Measurements from ENCODE around the gene MYO16.
"Not testable (repeated sequence)": the region's sequence is repeated elsewhere in the genome, so short reads cannot be mapped to it uniquely, and the experiment has no call there.

MYO16 gene

GRCh38 chr13:109205315-109205714 lies 575.9 kb downstream of the MYO16 start:
- Histone ChIP-seq H3K4me1 (ENCODE audit: control insufficient read depth, insufficient read depth, low read length) (no peaks in the 10 kb centered on the region), H3K9ac (ENCODE audit: low read length in 2 of 2) (no peak overlapping the region), H3K27me3 (ENCODE audit: control insufficient read depth in 1 of 2, insufficient read depth in 2 of 2, low read length in 2 of 2) (no peaks in the 10 kb centered on the region), H3K4me3 (ENCODE audit: low read length in 2 of 2) (no peak overlapping the region), H3K27ac (ENCODE audit: low read length) (no peak overlapping the region), H3K36me3 (ENCODE audit: control insufficient read depth in 2 of 2, insufficient read depth in 2 of 2, low read length in 2 of 2) (no peaks in the 10 kb centered on the region), H3K9me3 (ENCODE audit: control insufficient read depth in 2 of 2, low read length in 2 of 2) (no peaks in the 10 kb centered on the region)

DNA sequence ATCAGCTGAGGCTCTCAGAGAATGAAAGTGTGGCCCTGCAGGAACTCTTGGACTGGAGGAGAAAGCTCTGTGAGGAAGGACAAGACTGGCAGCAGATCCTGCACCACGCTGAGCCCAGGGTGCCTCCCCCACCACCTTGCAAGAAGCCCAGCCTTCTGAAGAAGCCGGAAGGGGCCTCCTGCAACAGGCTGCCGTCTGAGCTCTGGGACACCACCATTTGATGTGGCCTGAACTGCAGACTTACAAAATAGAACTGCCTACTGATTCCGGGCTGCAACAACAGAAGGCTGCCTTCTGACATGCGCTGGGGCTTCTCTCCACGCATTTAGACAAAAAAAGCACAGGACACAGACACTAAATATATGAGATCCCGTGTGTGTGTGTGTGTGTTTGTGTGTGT lies 577.2 kb downstream of the MYO16 start:
- Histone ChIP-seq H3K27me3 (ENCODE audit: control insufficient read depth in 1 of 2, insufficient read depth in 2 of 2, low read length in 2 of 2) (no peaks in the 10 kb centered on the region), H3K4me1 (ENCODE audit: control insufficient read depth, insufficient read depth, low read length) (no peaks in the 10 kb centered on the region), H3K4me3 (ENCODE audit: low read length in 2 of 2) (no peak overlapping the region), H3K36me3 (ENCODE audit: control insufficient read depth in 2 of 2, insufficient read depth in 2 of 2, low read length in 2 of 2) (no peaks in the 10 kb centered on the region), H3K9me3 (ENCODE audit: control insufficient read depth in 2 of 2, low read length in 2 of 2) (no peaks in the 10 kb centered on the region), H3K9ac (ENCODE audit: low read length in 2 of 2) (no peak overlapping the region), H3K27ac (ENCODE audit: low read length) (no peak overlapping the region)

DNA sequence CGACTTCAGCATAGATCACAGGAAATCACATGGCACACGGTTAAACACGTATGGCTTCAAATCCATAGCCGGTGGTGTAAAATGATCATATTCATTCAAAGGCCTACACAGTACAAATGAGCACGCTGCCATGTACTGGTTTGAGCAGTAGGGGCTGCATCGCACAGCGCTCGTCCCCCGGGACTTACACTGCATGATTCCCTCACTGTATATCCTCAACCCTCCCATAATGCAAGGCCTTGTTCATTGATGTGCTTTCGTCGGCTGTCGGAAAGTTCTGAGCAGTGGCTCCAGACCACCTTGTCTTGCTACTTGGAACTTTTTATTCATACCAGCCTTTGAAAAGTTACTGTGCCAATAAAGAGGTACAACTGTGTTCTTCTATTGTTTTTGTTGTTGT lies 578.2 kb downstream of the MYO16 start:
- no peak overlapping the region for H3K9ac ChIP-seq (ENCODE audit: low read length in 2 of 2)
- no peaks in the 10 kb centered on the region for H3K9me3 ChIP-seq (ENCODE audit: control insufficient read depth in 2 of 2, low read length in 2 of 2)
- no peaks in the 10 kb centered on the region for H3K36me3 ChIP-seq (ENCODE audit: control insufficient read depth in 2 of 2, insufficient read depth in 2 of 2, low read length in 2 of 2)
- no peak overlapping the region for H3K27ac ChIP-seq (ENCODE audit: low read length)
- no peaks in the 10 kb centered on the region for H3K27me3 ChIP-seq (ENCODE audit: control insufficient read depth in 1 of 2, insufficient read depth in 2 of 2, low read length in 2 of 2)
- no peaks in the 10 kb centered on the region for H3K4me1 ChIP-seq (ENCODE audit: control insufficient read depth, insufficient read depth, low read length)
- no peak overlapping the region for H3K4me3 ChIP-seq (ENCODE audit: low read length in 2 of 2)

DNA sequence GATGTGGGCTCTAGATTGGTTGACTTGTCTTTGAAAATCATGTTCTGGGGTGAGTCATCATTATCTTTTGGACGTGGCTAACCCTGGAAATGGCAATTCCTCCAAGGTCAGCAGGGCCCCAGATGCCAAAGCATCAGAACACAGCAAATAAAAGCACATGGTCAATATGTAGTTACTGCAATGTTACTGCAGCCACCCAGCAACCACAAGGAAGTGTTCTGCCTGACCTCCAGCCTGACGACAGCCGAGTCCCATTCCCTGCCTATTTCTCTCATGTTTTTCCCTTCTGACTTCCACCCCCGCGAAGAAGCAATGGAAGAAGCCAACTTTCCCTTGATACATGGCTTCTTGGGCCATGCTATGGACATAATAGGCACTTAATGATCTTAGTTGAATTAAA lies 579.1 kb downstream of the MYO16 start:
- no peak overlapping the region for H3K9ac ChIP-seq (ENCODE audit: low read length in 2 of 2)
- H3K27ac ChIP-seq (ENCODE audit: low read length) = no peak overlapping the region
- H3K4me3 ChIP-seq (ENCODE audit: low read length in 2 of 2) = no peak overlapping the region
- no peaks in the 10 kb centered on the region for H3K27me3 ChIP-seq (ENCODE audit: control insufficient read depth in 1 of 2, insufficient read depth in 2 of 2, low read length in 2 of 2)
- no peaks in the 10 kb centered on the region for H3K4me1 ChIP-seq (ENCODE audit: control insufficient read depth, insufficient read depth, low read length)
- H3K36me3 ChIP-seq (ENCODE audit: control insufficient read depth in 2 of 2, insufficient read depth in 2 of 2, low read length in 2 of 2) = no peaks in the 10 kb centered on the region
- H3K9me3 ChIP-seq (ENCODE audit: control insufficient read depth in 2 of 2, low read length in 2 of 2) = no peaks in the 10 kb centered on the region

DNA sequence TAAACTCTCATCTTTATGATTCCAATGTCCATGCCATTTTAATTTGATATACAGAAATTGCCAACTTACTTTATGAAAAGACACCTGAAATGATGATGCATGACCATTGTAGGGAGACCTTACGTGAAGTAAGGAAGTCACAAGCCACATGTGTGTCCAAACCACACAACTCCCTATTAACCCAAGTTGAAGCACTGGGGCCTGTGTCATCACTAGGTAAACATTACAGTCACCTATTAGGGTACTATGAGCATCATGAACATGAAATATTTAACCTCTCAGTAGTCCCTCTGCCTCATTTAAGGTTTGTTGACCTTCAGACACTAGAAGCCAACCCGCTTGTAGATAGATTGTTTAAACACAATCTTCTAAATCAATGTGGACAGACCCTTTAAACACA lies 580.1 kb downstream of the MYO16 start:
- no peaks in the 10 kb centered on the region for H3K4me1 ChIP-seq (ENCODE audit: control insufficient read depth, insufficient read depth, low read length)
- H3K27ac ChIP-seq (ENCODE audit: low read length) = no peak overlapping the region
- no peak overlapping the region for H3K4me3 ChIP-seq (ENCODE audit: low read length in 2 of 2)
- H3K9ac ChIP-seq (ENCODE audit: low read length in 2 of 2) = no peak overlapping the region
- H3K9me3 ChIP-seq (ENCODE audit: control insufficient read depth in 2 of 2, low read length in 2 of 2) = no peaks in the 10 kb centered on the region
- H3K27me3 ChIP-seq (ENCODE audit: control insufficient read depth in 1 of 2, insufficient read depth in 2 of 2, low read length in 2 of 2) = no peaks in the 10 kb centered on the region
- H3K36me3 ChIP-seq (ENCODE audit: control insufficient read depth in 2 of 2, insufficient read depth in 2 of 2, low read length in 2 of 2) = no peaks in the 10 kb centered on the region

- Histone ChIP-seq H3K27ac (ENCODE audit: low read length) (no peak overlapping the region), H3K9ac (ENCODE audit: low read length in 2 of 2) (no peak overlapping the region), H3K4me3 (ENCODE audit: low read length in 2 of 2) (no peak overlapping the region), H3K4me1 (ENCODE audit: control insufficient read depth, insufficient read depth, low read length) (no peaks in the 10 kb centered on the region), H3K36me3 (ENCODE audit: control insufficient read depth in 2 of 2, insufficient read depth in 2 of 2, low read length in 2 of 2) (no peaks in the 10 kb centered on the region), H3K9me3 (ENCODE audit: control insufficient read depth in 2 of 2, low read length in 2 of 2) (no peaks in the 10 kb centered on the region), H3K27me3 (ENCODE audit: control insufficient read depth in 1 of 2, insufficient read depth in 2 of 2, low read length in 2 of 2) (no peaks in the 10 kb centered on the region)
These were observed 582.2 kb downstream of the MYO16 start for GRCh38 chr13:109211616-109212015.

GRCh38 chr13:109212650-109213049 lies 583.2 kb downstream of the MYO16 start:
- Histone ChIP-seq H3K4me3 (ENCODE audit: low read length in 2 of 2) (no peak overlapping the region), H3K36me3 (ENCODE audit: control insufficient read depth in 2 of 2, insufficient read depth in 2 of 2, low read length in 2 of 2) (no peaks in the 10 kb centered on the region), H3K4me1 (ENCODE audit: control insufficient read depth, insufficient read depth, low read length) (no peaks in the 10 kb centered on the region), H3K27me3 (ENCODE audit: control insufficient read depth in 1 of 2, insufficient read depth in 2 of 2, low read length in 2 of 2) (no peaks in the 10 kb centered on the region), H3K9ac (ENCODE audit: low read length in 2 of 2) (no peak overlapping the region), H3K9me3 (ENCODE audit: control insufficient read depth in 2 of 2, low read length in 2 of 2) (no peaks in the 10 kb centered on the region), H3K27ac (ENCODE audit: low read length) (no peak overlapping the region)

GRCh38 chr13:109213714-109214113 lies 584.3 kb downstream of the MYO16 start:
- Histone ChIP-seq H3K27ac (ENCODE audit: low read length) (no peak overlapping the region), H3K36me3 (ENCODE audit: control insufficient read depth in 2 of 2, insufficient read depth in 2 of 2, low read length in 2 of 2) (no peaks in the 10 kb centered on the region), H3K4me1 (ENCODE audit: control insufficient read depth, insufficient read depth, low read length) (no peaks in the 10 kb centered on the region), H3K27me3 (ENCODE audit: control insufficient read depth in 1 of 2, insufficient read depth in 2 of 2, low read length in 2 of 2) (no peaks in the 10 kb centered on the region), H3K4me3 (ENCODE audit: low read length in 2 of 2) (no peak overlapping the region), H3K9ac (ENCODE audit: low read length in 2 of 2) (no peak overlapping the region), H3K9me3 (ENCODE audit: control insufficient read depth in 2 of 2, low read length in 2 of 2) (no peaks in the 10 kb centered on the region)

GRCh38 chr13:109214393-109214792 lies 585.0 kb downstream of the MYO16 start:
- Histone ChIP-seq H3K4me1 (ENCODE audit: control insufficient read depth, insufficient read depth, low read length) (no peaks in the 10 kb centered on the region), H3K9me3 (ENCODE audit: control insufficient read depth in 2 of 2, low read length in 2 of 2) (no peaks in the 10 kb centered on the region), H3K27ac (ENCODE audit: low read length) (no peak overlapping the region), H3K36me3 (ENCODE audit: control insufficient read depth in 2 of 2, insufficient read depth in 2 of 2, low read length in 2 of 2) (no peaks in the 10 kb centered on the region), H3K4me3 (ENCODE audit: low read length in 2 of 2) (no peak overlapping the region), H3K27me3 (ENCODE audit: control insufficient read depth in 1 of 2, insufficient read depth in 2 of 2, low read length in 2 of 2) (no peaks in the 10 kb centered on the region), H3K9ac (ENCODE audit: low read length in 2 of 2) (no peak overlapping the region)

DNA sequence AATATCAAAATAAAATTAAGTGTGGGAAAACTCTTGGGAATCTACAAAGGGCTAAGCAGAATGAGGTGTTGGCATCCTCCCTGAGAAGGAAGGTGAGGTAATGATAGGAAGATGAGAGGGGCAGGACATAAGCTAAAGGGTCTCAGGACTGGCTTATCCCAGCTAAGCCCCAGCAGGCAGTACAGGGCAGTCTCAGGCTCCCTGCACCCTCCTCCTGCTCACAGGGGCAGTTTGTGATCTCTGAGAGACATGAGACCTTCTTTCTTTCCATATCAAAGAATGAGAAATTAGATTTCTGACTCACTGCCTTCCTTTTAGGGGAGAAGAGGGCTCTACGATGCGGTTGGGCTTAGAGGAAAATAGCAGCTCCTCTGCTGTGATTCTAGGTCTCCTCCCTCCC lies 586.0 kb downstream of the MYO16 start:
- Histone ChIP-seq H3K9ac (ENCODE audit: low read length in 2 of 2) (no peak overlapping the region), H3K4me3 (ENCODE audit: low read length in 2 of 2) (no peak overlapping the region), H3K4me1 (ENCODE audit: control insufficient read depth, insufficient read depth, low read length) (no peaks in the 10 kb centered on the region), H3K36me3 (ENCODE audit: control insufficient read depth in 2 of 2, insufficient read depth in 2 of 2, low read length in 2 of 2) (no peaks in the 10 kb centered on the region), H3K9me3 (ENCODE audit: control insufficient read depth in 2 of 2, low read length in 2 of 2) (no peaks in the 10 kb centered on the region), H3K27ac (ENCODE audit: low read length) (no peak overlapping the region), H3K27me3 (ENCODE audit: control insufficient read depth in 1 of 2, insufficient read depth in 2 of 2, low read length in 2 of 2) (no peaks in the 10 kb centered on the region)

GRCh38 chr13:109217510-109217909 lies 588.1 kb downstream of the MYO16 start:
- not testable (repeated sequence) for H3K36me3 ChIP-seq (ENCODE audit: control insufficient read depth in 2 of 2, insufficient read depth in 2 of 2, low read length in 2 of 2); H3K27me3 ChIP-seq (ENCODE audit: control insufficient read depth in 1 of 2, insufficient read depth in 2 of 2, low read length in 2 of 2); H3K4me1 ChIP-seq (ENCODE audit: control insufficient read depth, insufficient read depth, low read length)

DNA sequence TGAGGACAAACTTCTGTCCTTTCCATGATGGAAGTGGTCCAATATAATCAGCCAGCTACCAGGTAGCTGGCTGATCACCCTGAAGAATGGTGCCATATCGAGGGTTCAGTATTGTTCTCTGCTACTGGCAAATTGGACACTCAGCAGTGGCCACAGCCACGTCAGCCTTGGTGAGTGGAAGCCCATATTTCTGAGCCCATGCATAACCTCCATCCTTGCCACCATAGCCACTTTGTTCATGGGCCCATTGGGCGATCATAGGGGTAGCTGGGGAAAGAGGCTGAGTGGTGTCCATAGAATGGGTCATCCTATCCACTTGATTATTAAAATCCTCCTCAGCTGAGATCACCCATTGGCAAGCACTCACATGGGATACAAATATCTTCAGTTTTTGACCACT lies 591.2 kb downstream of the MYO16 start:
- H3K36me3 ChIP-seq (ENCODE audit: control insufficient read depth in 2 of 2, insufficient read depth in 2 of 2, low read length in 2 of 2) = no peaks in the 10 kb centered on the region
- H3K4me3 ChIP-seq (ENCODE audit: low read length in 2 of 2) = no peak overlapping the region
- no peaks in the 10 kb centered on the region for H3K4me1 ChIP-seq (ENCODE audit: control insufficient read depth, insufficient read depth, low read length)

More at GRCh38 chr13:109217510-109217909, 588.1 kb downstream of the MYO16 start:
- not testable (repeated sequence) for H3K4me3 ChIP-seq (ENCODE audit: low read length in 2 of 2); H3K9ac ChIP-seq (ENCODE audit: low read length in 2 of 2); H3K9me3 ChIP-seq (ENCODE audit: control insufficient read depth in 2 of 2, low read length in 2 of 2); H3K27ac ChIP-seq (ENCODE audit: low read length)

More for the DNA sequence above, 591.2 kb downstream of the MYO16 start:
- Histone ChIP-seq H3K27me3 (ENCODE audit: control insufficient read depth in 1 of 2, insufficient read depth in 2 of 2, low read length in 2 of 2) (no peaks in the 10 kb centered on the region), H3K9ac (ENCODE audit: low read length in 2 of 2) (no peak overlapping the region), H3K9me3 (ENCODE audit: control insufficient read depth in 2 of 2, low read length in 2 of 2) (peaks cover 7 to 8% of the 10 kb centered on the region in 2 donors), H3K27ac (ENCODE audit: low read length) (no peak overlapping the region)
